Mesangial cell (primary cell): ENCODE data around the gene NOX1. TPM values are rescaled to one million over a fixed set of nuclear protein-coding genes. Genes with fewer than 3 reads are reported as not detected.

Source experiments
- total RNA-seq: library from RNA; depleted of rRNA; stranded (reverse); fragments of >200 nt; gene quantifications from 2 replicates; pipeline ENCODE4 v1.2.3, GENCODE V29; 2015

The NOX1 gene
- not detected in 2 replicates for total RNA-seq

DNA sequence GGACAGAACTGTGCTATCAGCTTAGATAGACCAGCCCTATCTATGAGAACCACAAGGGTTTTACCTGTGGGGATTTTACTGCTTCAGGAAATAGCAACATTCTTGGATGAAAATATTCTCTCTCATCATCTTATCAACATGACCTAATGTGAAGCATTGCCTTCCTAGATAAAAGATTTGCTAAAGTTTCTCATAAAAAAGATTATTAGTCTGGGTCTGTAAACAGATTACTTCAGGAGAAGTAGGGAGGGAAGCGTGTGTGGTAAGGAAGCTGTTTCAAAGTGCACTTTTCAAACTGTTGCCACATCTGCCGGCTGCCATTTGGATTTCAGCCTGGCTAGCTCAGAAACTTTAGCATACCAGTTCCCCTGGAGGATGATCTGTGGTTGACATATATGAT is at the start of gene NOX1:
NOX1 (minus strand) TSS at position 35 of the 400 bp plus-strand sequence. CDS start 220 bp downstream, outside the sequence.

DNA sequence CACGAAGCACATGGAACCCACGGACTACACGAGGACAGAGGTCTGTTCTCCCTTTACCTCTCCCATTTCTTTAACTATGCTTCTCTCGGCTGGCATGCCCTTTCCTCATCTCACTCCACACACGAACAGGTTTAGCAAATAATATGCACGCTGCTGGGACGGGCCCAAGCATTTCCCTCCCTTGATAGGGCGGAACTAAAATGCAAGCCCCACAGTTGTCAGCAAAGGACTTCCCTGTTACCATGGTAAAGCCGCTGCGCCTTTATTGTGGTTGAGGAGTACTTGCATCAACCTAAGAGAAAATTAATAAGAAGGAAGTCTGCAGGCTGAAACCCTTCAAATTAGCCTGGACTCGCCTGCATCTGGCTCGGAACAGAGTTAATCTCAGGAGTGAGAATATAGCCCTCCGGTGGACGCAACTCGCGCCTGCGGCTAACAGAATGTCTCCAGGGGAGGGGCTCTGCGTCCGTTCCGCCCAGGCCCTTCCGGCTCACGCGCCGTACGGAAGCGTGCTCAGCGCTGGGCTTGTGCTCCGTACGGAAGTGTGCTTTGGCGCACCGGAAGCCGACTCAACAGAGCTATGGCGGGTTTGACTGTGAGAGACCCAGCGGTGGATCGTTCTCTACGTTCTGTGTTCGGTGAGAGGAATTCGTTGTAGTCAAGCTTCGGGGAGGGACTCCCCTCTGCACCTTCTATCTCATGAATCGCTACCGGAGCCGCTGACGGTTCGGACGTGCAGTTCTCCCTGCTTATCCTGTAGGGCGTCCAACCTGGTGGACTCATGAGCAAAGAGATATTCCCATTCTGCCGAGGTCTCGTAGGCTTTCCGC is 54.1 kb downstream of the NOX1 start, which contains the start of gene CSTF2:
CSTF2 (plus strand) TSS at position 555 of the 830 bp plus-strand sequence; CDS start at position 581, 26 bp downstream.

Other genes starting within 250 kb of the NOX1 start
- gene TSPAN6, start 237.6 kb downstream of the NOX1 start, total RNA-seq = 15.6 and 30.6 TPM in 2 replicates
- 1.8 and 7.1 TPM in 2 replicates for gene SRPX2, start 230.2 kb downstream of the NOX1 start, total RNA-seq
- gene SYTL4, start 142.2 kb downstream of the NOX1 start, total RNA-seq = 1.8 and 3.6 TPM in 2 replicates
- gene CSTF2, start 54.0 kb downstream of the NOX1 start, total RNA-seq = 13.1 and 25.6 TPM in 2 replicates
- gene XKRX, start 54.6 kb upstream of the NOX1 start, total RNA-seq = not detected in 2 replicates
- gene ARL13A, start 95.3 kb upstream of the NOX1 start, total RNA-seq = not detected in 2 replicates
- 8.4 and 10.3 TPM in 2 replicates for gene TRMT2B, start 177.8 kb upstream of the NOX1 start, total RNA-seq
- 0.16 and 0.38 TPM in 2 replicates for gene TMEM35A, start 204.5 kb upstream of the NOX1 start, total RNA-seq
- 1.1 and 24.9 TPM in 2 replicates for gene CENPI, start 223.8 kb upstream of the NOX1 start, total RNA-seq